HT-29 (cell line): Measurements from ENCODE around the gene RAB29. TPM values are rescaled to one million over a fixed set of nuclear protein-coding genes. Genes with fewer than 3 reads are reported as not detected.

Experiments used
- DNase-seq: peaks from one replicate; pipeline ENCODE4 v3.0.0-alpha.2; 2015; ENCODE audit warnings: low spot score
- total RNA-seq: library from RNA; depleted of rRNA; stranded (reverse); fragments of >200 nt; shearing (Covaris generic); gene quantifications from 2 replicates; pipeline ENCODE4 v1.2.3, GENCODE V29; 2014

Gene RAB29
- total RNA-seq, 1 experiment from 2014 or later: 4.7 TPM

DNA sequence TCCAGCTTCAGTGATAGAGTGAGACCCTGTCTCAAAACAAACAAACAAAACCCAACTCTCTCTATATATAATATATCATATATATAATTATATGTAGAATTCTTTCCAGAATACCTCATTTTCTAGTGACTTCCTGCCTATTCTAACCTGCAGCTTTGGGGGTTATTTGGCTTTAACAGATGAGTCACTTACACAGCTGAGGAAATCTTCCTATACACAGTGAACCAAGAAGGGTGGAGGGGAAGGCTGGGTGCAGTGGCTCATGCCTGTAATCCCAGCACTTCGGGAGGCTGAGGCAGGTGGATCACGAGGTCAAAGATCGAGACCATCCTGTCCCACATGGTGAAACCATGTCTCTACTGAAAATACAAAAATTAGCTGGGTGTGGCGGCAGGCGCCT, 9.2 kb downstream of the RAB29 start:
- no peak for DNase-seq

- no peak for DNase-seq
These were observed 10.7 kb downstream of the RAB29 start for GRCh38 chr1:205764578-205764977.

DNA sequence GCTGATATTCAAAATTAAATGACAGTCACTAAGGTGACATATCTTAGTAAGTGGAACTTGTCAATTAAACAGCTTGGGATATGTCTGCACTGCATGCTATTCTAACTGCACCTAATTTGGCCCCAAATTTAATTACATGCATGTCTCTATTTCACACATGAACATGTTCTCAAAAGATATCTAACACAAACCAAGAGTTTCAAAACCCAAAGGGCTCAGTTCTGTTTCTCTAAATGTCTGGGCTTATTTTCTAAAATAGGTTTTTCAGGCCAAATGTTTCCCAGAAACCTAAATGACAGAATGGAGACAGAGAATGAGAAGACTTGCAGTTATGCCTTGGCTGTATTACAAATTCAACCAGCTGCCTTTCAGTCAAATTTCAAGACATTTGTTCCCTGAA, 11.3 kb downstream of the RAB29 start:
- no peak for DNase-seq

GRCh38 chr1:205760606-205761005, 14.7 kb downstream of the RAB29 start:
- DNase-seq: no peak

DNA sequence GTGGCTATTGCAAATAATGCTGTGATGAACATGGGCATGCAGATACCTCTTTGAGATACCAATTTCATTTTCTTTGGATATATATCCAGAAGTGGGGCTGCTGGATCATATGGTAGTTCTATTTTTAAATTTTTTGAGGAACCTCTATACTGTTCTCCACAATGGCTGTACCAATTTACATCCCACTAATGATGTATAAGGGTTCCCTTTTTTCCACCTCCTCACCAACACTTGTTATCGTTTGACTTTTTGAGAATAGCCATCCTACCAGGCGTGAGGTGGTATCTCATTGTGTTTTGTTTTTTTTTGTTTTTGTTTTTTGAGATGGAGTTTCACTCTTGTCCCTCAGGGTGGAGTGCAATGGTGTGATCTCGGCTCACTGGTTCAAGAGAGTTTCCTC, 18.7 kb downstream of the RAB29 start:
- DNase-seq: no peak

GRCh38 chr1:205754857-205755256, 20.4 kb downstream of the RAB29 start:
- DNase-seq: no peak

- no peak for DNase-seq
These were observed 24.1 kb downstream of the RAB29 start for GRCh38 chr1:205751036-205751651.

GRCh38 chr1:205750138-205751035, 24.9 kb downstream of the RAB29 start, which contains the start of gene NUCKS1:
Gene NUCKS1 (minus strand): TSS chr1:205750182. CDS start chr1:205749973, 209 bp downstream.
- peak; percentile 96 for DNase-seq

DNA sequence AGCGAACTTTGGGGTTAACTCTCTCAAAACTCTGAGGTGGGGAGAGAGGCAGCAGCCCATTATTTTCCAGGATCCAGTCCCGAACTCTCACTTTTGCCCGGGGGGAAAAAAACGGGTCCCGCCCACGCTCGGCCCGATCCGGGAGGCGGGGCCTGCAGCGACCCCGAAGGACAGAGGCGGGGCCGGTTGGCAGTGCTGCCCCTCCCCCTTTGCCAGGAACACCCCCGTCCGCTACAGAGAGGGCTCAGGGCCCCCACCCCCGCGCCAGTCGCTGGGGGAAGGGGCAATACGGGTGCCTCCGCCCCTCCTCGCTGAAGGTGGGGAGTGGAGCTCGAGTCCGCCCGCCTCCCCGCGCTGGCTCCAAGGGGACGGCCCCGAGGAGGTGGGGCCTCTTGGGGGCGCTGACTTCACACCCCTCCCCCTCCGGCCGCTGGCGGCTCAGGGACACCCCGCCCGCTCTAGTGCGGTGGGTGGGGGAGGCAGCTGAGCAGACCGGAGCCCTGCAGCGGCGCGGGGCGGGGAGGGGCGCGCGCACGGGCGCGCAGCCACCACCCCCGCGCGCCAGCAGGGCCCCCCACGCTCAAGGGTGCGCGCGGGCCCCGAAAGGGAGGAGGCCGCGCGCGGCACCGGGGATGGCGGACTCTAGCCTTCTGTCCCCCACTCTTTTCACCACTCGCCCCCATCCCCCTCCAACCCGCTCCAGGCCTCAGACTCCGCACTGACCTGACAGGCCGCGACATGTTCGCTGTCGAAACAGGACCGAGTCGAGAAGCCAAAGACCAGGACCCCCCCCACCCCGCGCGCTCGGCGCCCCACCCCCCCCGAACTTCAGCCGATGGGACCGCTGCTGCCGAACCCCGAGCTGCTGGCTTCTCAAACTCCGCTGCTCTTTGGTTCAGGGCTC, 25.8 kb downstream of the RAB29 start:
- DNase-seq: peak; percentile 94

DNA sequence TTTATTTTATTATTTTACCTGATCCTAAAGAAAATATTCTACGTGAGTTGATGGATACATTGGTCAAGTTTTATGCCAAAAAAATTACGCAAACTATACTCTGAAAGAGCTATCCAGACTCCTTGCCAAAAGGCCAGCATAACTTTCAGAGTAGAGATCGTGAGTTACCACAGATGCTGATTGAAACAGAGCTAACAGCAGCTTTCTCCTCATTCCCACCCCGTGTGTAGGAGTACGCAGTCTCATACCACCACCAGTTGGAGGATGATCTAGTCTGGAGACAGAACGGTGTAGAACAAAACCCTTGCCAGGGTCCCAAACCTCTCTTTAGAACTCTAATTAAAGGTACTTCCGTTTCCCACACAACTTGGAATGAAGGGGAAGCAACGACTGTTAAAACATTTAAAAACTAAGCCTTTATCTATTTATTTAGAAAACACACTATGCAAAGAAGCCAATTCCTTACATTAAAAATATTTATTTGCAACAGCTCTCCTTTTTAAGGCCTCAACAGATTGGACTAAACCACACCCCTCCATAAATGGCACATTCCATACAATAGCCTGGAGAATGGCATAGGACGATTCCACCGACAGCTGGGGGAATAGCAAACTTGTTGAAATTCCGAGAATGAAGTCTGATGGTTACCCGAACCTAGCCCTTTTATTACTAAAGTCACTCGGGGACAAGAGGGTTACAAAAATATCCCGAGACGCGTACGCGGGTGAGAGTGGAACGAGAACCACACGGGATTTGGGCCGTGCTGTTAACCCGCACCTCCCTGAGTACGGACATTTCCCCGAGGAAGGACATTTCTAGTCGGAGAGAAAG, 26.7 kb downstream of the RAB29 start:
- peak; percentile 78 for DNase-seq

GRCh38 chr1:205746757-205747412, 28.4 kb downstream of the RAB29 start:
- no peak for DNase-seq

DNA sequence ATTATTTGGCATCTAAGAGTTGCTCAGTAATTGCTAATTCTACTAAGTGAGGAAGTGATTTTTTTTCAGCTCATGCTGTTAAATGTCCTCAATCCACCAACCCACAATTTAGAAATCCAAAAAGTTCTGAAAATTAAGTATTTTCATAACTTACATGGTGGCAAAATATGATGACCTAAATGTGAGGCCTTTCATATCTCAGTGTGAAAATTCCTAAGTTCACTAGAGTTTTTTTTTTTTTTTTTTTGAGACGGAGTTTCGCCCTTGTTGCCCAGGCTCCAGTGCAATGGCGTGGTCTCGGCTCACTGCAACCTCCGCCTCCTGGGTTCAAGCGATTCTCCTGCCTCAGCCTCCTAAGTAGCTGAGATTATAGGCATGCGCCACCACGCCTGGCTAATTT, 30.9 kb downstream of the RAB29 start:
- DNase-seq: no peak

DNA sequence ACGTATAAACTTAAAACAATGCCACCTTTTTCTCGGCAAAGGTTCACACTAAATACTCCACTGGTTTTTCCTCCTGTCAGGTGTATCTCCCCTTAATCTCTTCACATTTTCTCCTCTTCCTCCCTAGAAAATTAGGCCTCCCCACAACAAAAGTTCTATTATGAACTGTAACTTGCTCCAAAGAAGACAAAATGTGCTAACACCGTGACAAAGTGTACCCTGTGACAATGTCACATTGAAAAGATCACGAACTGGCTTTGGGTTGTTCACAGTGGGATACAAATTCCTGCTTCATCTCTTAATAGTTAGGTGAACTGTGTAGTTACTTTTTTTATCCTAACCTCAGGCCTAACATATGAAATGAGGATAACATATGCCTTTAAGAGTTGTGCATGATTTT, 31.3 kb downstream of the RAB29 start:
- no peak for DNase-seq

DNA sequence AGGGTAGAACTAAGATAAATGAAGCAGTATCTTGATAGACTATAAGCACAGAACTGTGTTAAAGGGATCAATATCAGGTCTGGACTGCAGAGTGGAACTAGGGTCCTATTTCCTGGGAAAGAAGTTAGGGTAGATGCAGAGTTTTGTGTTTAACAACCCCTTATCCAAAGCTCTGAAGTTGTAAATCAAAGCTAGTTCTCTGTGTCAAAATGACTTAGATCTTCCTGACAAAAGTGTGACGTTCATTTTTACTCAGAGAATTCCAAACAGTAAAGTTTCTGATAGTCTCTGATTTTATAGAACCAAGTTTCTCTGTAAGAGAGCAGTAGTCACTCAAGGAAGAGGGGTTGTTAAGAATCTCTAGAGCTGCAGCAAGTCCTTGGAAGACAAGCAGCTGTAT, 33.6 kb downstream of the RAB29 start:
- no peak for DNase-seq

DNA sequence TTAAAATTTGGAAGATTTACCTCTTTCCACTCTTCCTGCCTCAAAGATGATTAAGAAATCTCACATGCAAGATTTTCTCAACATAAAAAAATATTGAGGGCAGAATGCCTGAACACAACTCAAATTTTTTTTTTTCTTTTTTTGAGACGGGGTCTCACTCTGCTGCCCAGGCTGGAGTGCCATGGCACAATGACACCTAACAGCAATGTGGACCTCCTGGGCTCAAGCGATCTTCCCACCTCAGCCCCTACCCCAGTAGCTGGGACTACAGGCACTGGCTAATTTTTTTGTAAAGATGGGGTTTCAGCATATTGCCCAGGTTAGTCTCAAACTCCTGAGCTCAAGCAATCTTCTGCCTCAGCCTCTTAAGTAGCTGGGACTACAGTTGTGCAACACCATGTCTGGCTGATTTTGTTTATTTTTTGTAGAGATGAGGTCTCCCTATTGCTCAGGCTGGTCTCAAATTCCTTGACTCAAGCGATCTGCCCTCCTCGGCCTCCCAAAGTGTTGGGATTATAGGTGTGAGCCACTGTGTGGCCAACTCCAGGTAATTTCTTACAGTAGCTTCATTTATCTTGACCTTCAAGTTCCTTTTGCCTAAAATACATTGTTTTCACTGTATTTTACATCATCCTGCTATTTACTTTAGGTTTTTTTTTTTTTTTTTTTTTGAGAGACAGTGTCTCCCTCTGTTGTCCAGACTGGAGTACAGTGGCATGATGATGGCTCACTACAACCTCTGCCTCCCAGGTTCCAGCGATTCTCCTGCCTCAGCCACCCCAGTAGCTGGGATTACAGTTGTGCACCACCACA, 35.7 kb downstream of the RAB29 start:
- DNase-seq: no peak

DNA sequence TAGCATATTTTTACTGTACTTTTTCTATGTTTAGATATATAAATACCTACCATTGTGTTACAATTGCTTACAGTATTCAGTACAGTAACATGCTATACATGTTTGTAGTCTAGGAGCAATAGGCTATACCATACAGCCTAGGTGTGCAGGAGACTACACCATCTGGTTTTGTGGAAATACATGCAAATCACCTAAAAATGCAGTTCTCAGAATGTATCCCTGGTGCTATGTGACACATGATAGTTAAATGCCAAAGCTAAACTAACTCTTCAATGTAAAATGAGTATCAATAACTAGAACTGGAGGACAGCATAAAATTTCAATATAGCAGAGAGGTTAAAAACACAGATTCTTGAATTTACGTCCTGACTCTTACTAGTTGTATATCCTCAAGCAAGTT, 40.1 kb downstream of the RAB29 start:
- DNase-seq: no peak

DNA sequence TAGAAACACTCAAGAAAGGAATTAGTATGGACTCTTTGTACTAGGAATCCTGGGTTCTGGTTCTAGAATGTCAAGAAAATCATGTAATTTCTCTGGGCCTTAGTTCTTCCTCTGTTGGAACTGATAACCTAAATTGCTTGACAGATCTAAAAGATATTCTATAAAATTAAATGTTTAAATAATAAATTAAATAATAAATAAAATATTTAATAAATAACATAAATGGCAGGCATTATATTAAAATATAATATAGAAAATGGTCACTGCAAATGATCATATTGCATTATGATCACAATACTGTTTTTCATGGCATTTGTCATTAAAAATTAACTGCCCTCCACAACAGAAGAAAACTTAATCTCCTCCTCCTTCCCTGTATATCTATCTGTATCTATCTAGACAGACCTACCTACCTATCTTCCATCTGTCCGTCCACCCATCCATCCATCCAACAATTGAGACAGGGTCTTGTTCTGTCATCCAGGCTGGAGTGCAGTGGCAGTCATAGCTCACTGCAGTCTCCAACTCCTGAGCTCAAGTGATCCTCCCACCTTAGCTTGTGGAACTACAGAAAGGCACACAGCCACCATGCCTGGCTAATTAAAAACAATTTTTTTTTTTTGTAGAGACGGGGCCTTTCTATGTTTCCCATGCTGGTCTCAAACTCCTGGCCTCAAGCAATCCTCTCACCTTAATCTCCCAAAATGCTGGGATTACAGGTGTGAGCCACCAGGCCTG, 41.7 kb downstream of the RAB29 start:
- DNase-seq: no peak

GRCh38 chr1:205729945-205730610, 45.2 kb downstream of the RAB29 start:
- no peak for DNase-seq
